Measurements from ENCODE around the gene TUBGCP2. TPM values are rescaled to one million over a fixed set of nuclear protein-coding genes. Genes with fewer than 3 reads are reported as not detected.
"Not testable (repeated sequence)": the region's sequence is repeated elsewhere in the genome, so short reads cannot be mapped to it uniquely, and the experiment has no call there.

TUBGCP2 gene
- total RNA-seq, 1 donor from 2014 or later: 50.7 TPM

DNA sequence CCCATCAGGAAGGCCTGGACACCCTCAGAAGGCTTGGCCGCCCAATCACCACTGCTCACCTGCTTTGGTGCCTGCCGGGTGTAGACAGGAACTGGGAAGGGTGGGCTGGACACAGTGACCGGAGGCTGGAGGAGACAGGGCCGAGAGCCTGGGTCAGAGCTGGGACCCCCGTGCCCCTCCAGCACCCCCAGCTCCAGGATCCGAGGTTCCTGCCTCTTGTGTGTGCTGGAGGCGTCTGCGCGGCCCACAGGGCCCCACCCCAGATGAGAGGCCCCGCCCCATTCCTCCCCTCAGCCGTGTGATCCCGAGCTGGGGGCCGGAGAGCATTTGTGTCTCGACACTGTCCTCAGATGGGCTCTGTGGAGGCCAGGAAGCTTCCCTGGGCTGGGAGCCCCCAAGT lies 41.4 kb downstream of the TUBGCP2 start:
- TF ChIP-seq, protein P1, sequence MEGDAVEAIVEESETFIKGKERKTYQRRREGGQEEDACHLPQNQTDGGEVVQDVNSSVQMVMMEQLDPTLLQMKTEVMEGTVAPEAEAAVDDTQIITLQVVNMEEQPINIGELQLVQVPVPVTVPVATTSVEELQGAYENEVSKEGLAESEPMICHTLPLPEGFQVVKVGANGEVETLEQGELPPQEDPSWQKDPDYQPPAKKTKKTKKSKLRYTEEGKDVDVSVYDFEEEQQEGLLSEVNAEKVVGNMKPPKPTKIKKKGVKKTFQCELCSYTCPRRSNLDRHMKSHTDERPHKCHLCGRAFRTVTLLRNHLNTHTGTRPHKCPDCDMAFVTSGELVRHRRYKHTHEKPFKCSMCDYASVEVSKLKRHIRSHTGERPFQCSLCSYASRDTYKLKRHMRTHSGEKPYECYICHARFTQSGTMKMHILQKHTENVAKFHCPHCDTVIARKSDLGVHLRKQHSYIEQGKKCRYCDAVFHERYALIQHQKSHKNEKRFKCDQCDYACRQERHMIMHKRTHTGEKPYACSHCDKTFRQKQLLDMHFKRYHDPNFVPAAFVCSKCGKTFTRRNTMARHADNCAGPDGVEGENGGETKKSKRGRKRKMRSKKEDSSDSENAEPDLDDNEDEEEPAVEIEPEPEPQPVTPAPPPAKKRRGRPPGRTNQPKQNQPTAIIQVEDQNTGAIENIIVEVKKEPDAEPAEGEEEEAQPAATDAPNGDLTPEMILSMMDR (IDR thresholded peaks at IDR 0.05; ENCODE audit: unreplicated experiment): no peak
- H3K27me3 Mint-ChIP-seq (ENCODE audit: unreplicated experiment): peaks cover 11% of the 10 kb centered on the region
- no peak overlapping the region for H3K4me3 Mint-ChIP-seq (ENCODE audit: unreplicated experiment)
- H3K27ac Mint-ChIP-seq (ENCODE audit: unreplicated experiment): no peak overlapping the region
- no peaks in the 10 kb centered on the region for H3K9me3 Mint-ChIP-seq (ENCODE audit: unreplicated experiment)
- peaks cover 3% of the 10 kb centered on the region for H3K36me3 Mint-ChIP-seq (ENCODE audit: low read depth, unreplicated experiment)
- DNase-seq (ENCODE audit: low spot score): no peak
- no peaks in the 10 kb centered on the region for H3K4me1 Mint-ChIP-seq (ENCODE audit: unreplicated experiment)

DNA sequence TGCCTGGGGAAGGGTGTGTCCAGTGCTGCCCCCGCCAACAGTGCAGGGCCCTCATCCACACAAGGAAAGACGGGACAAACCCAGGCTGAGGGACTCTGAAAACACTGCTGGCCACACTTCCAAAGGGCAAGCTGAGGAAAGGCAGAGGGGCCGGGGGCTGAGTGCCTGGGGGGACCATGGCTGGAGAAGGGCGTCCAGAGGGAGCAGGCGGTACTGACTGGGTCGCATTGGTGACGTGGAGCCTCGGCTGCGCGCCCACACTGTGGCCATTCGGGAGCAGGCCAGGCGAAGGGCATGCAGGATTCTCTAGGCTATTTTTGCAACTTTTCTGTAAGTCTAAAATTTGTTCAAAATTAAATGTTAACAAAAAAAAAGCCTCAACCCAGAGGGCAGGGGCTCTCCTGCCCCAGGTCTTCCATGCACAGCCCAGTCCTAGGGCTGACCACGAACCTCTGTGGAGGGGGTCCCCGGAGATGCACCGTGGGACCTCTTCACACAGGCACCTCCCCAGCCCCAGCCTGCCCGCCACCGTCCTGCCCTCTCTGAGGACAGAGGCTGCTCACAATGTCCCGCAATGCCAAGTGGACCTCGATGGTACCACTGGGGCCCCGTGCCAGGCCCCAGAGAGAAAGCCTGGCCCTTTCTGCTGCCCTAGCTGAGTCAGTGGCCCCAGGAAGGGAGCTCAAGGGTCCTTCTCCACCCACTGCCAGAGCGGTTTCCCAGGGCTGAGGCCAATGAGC lies 42.4 kb downstream of the TUBGCP2 start:
- Mint-ChIP-seq H3K9me3 (ENCODE audit: unreplicated experiment) (no peaks in the 10 kb centered on the region), H3K27ac (ENCODE audit: unreplicated experiment) (no peak overlapping the region), H3K36me3 (ENCODE audit: low read depth, unreplicated experiment) (peaks cover 3% of the 10 kb centered on the region), H3K27me3 (ENCODE audit: unreplicated experiment) (peaks cover 11% of the 10 kb centered on the region), H3K4me3 (ENCODE audit: unreplicated experiment) (no peak overlapping the region), H3K4me1 (ENCODE audit: unreplicated experiment) (no peaks in the 10 kb centered on the region)
- TF ChIP-seq, protein P1 (IDR thresholded peaks at IDR 0.05; ENCODE audit: unreplicated experiment): no peak
- no peak for DNase-seq (ENCODE audit: low spot score)

DNA sequence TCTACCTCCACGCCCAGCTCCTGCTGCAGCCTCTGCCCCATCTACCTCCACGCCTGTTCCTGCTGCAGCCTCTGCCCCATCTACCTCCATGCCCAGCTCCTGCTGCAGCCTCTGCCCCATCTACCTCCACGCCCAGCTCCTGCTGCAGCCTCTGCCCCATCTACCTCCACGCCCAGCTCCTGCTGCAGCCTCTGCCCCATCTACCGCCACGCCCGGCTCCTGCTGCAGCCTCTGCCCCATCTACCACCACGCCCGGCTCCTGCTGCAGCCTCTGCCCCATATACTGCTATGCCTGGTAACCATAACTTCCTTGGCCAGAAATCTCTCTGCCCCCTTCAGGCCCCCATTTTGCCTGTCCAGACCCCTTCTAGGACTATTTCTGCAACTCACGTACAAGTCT lies 43.6 kb downstream of the TUBGCP2 start:
- DNase-seq (ENCODE audit: low spot score); H3K36me3 Mint-ChIP-seq (ENCODE audit: low read depth, unreplicated experiment); H3K4me1 Mint-ChIP-seq (ENCODE audit: unreplicated experiment); H3K4me3 Mint-ChIP-seq (ENCODE audit: unreplicated experiment); H3K9me3 Mint-ChIP-seq (ENCODE audit: unreplicated experiment); H3K27ac Mint-ChIP-seq (ENCODE audit: unreplicated experiment): not testable (repeated sequence)
- H3K27me3 Mint-ChIP-seq (ENCODE audit: unreplicated experiment): peaks cover 14% of the 10 kb centered on the region

DNA sequence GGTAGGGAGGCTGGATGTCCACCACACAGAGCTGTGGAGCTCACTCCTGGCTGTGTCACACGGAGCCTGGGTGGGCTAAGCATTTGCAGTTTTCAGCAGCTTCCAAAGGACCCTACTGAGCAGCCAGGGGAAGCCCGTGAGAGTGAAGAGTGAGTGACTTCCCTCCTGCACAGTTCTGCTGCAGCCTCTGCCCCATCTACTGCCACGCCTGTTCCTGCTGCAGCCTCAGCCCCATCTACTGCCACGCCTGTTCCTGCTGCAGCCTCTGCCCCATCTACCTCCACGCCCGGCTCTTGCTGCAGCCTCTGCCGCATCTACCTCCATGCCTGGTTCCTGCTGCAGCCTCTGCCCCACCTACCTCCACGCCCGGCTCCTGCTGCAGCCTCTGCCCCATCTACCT lies 44.2 kb downstream of the TUBGCP2 start:
- TF ChIP-seq, protein P1 (IDR thresholded peaks at IDR 0.05; ENCODE audit: unreplicated experiment): no peak
- Mint-ChIP-seq H3K4me1 (ENCODE audit: unreplicated experiment) (no peaks in the 10 kb centered on the region), H3K4me3 (ENCODE audit: unreplicated experiment) (no peak overlapping the region), H3K27me3 (ENCODE audit: unreplicated experiment) (peaks cover 14% of the 10 kb centered on the region), H3K27ac (ENCODE audit: unreplicated experiment) (no peak overlapping the region), H3K9me3 (ENCODE audit: unreplicated experiment) (no peaks in the 10 kb centered on the region), H3K36me3 (ENCODE audit: low read depth, unreplicated experiment) (peaks cover 3% of the 10 kb centered on the region)
- DNase-seq (ENCODE audit: low spot score): no peak

DNA sequence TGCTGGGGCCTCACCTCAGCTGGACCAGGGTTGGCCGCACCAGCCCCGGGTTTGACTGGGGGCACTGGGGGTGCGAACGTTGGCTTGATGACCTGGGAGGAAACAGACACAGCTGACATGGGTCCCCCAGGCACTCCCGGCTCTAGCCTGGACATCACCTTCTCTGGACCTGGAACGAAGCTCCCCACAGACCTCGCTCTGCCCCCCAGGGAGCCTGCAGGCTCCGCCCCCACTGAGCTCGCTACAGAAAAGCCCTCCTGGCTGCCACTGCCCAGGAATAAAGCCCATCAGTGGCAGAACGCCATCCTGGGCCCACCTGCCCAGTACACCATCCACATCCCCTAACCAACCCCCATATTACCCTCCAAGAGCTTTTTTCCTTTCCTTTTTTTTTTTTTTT lies 45.0 kb downstream of the TUBGCP2 start:
- H3K9me3 Mint-ChIP-seq (ENCODE audit: unreplicated experiment): no peaks in the 10 kb centered on the region
- no peak overlapping the region for H3K4me3 Mint-ChIP-seq (ENCODE audit: unreplicated experiment)
- H3K4me1 Mint-ChIP-seq (ENCODE audit: unreplicated experiment): no peaks in the 10 kb centered on the region
- TF ChIP-seq, protein P1 (IDR thresholded peaks at IDR 0.05; ENCODE audit: unreplicated experiment): no peak
- H3K27me3 Mint-ChIP-seq (ENCODE audit: unreplicated experiment): peaks cover 16% of the 10 kb centered on the region
- DNase-seq (ENCODE audit: low spot score): no peak
- H3K36me3 Mint-ChIP-seq (ENCODE audit: low read depth, unreplicated experiment): peaks cover 3% of the 10 kb centered on the region
- no peak overlapping the region for H3K27ac Mint-ChIP-seq (ENCODE audit: unreplicated experiment)

Data from endothelial cell (in vitro differentiated cells).